Smooth muscle cell of the pulmonary artery (primary cell): ENCODE measurements around the gene PIP4K2B. TPM values are rescaled to one million over a fixed set of nuclear protein-coding genes. Genes with fewer than 3 reads are reported as not detected.

Experiments
- total RNA-seq: library from RNA; depleted of rRNA; stranded (reverse); fragments of >200 nt; gene quantifications from 2 replicates; pipeline ENCODE4 v1.2.3, GENCODE V29; 2014

PIP4K2B gene
- 63.6 and 71.2 TPM in 2 replicates for total RNA-seq

GRCh38 chr17:38799501-38800236 is at the start of gene PIP4K2B:
Gene PIP4K2B (minus strand): TSS chr17:38799556. CDS start chr17:38799424, 132 bp downstream.

GRCh38 chr17:38824899-38825761 is 25.8 kb upstream of the PIP4K2B start, which contains the start of gene CWC25:
Gene CWC25 (minus strand): TSS chr17:38825321. CDS start chr17:38825183, 138 bp downstream.

DNA sequence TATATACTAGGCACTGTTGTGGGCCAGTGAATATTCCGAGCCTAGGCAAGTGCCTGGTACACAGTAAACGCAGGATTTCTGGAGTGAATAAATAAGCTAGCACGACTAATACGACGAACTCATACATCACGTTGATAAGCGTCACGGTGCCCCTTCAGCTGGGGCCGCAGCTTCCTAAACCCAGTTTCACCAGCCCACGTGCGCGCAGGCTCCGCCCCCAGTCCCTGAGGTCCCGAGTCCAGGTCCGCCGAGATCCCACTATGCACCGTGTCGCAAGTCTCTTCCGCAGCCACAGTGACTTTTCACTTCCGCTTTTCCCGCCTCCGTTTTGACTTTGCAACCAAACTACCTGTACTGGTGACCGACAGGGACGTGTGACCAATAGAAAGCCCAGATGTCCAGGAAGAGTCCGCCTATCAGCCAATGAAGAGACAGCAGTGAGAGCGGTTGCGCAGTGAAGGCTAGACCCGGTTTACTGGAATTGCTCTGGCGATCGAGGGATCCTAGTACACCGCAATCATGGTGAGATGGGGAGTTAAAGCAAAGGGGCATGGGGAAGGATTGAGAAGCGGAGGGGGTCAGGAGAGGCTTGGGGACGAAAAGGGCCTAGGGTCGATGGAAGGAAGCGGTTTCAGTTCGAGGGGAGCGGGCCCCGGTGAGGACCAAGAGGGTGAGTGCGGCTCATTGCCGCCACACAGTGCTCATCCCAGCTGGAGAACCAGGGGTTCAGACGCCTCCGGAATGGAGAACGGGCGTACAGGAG is 46.9 kb downstream of the PIP4K2B start, which contains the start of gene PSMB3:
TSS of gene PSMB3 (plus strand) at position 434 of the 763 bp plus-strand sequence. CDS start at position 520, 86 bp downstream.

DNA sequence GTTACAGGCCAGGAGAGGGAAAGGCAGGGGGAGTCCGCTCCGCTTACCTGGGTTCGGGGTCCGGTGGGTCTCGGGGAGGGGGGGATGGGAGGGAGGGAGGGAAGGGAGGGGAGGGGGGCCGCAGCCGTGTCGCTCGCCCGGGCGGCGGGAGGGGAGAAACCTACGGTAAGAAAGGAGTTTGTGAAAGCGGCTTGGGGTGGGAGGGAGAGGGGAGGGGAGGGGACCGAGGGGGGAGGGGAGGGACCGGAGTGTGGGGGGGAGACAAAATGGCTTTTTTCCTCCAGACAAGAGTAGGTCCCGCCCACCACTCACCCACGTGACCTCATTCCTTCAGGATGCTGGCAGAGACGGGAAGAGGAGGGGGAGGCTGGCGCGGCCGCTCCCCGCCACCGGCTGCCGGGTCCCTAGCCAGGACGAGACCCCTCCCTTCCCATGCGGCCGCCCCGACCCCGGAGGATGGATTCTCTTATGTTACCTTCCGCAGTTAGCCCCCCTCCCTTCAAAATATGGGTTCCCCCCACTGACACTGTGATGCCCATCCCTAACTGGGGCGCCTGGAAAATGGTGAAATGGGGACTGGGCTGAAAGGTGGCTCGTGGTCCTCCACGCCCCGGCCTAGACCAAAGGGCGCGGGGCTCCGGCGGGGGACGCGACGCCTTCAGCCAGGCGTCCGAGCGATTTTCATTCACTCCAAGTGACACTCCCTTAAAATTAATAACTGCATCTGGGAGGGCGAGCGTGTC is 51.0 kb downstream of the PIP4K2B start, which contains the start of gene PCGF2:
TSS of gene PCGF2 (minus strand) at position 188 of the 743 bp plus-strand sequence. CDS start 7,934 bp downstream, outside the sequence.

GRCh38 chr17:38729886-38730525 is 69.3 kb downstream of the PIP4K2B start, which contains the start of gene CISD3:
Gene CISD3 (plus strand): TSS chr17:38730341. CDS start chr17:38730359, 18 bp downstream.

Other genes with a start within 250 kb of the PIP4K2B start
- gene SRCIN1, start 193.6 kb downstream of the PIP4K2B start, total RNA-seq, result 0.07 TPM in 1 of 2 replicates, not detected in the other
- gene EPOP, start 124.6 kb downstream of the PIP4K2B start, total RNA-seq, result 0.72 and 2.0 TPM in 2 replicates
- 30.4 and 34.5 TPM in 2 replicates for gene MLLT6, start 94.3 kb downstream of the PIP4K2B start, total RNA-seq
- 3.5 and 5.1 TPM in 2 replicates for gene CISD3, start 69.2 kb downstream of the PIP4K2B start, total RNA-seq
- 8.4 and 12.3 TPM in 2 replicates for gene PCGF2, start 51.2 kb downstream of the PIP4K2B start, total RNA-seq
- gene PSMB3, start 46.8 kb downstream of the PIP4K2B start, total RNA-seq, result 145 and 162 TPM in 2 replicates
- gene CWC25, start 25.8 kb upstream of the PIP4K2B start, total RNA-seq, result 7.6 and 8.1 TPM in 2 replicates
- 803 and 935 TPM in 2 replicates for gene RPL23, start 54.2 kb upstream of the PIP4K2B start, total RNA-seq
- 163 and 215 TPM in 2 replicates for gene LASP1, start 70.5 kb upstream of the PIP4K2B start, total RNA-seq
- gene FBXO47, start 167.8 kb upstream of the PIP4K2B start, total RNA-seq, result not detected in 2 replicates